ENCODE data around the gene COL15A1. TPM values are rescaled to one million over a fixed set of nuclear protein-coding genes. Genes with fewer than 3 reads are reported as not detected.
A peak's percentile ranks its signal among the peaks of the same experiment; 100 is the strongest.

Gene COL15A1
- total RNA-seq, 2 experiments from 2014 or later = not detected

GRCh38 chr9:99119976-99120655 lies 176.4 kb downstream of the COL15A1 start:
- POLR2A ChIA-PET = interaction anchor here (0.7 to 2.6 kb wide), 2 partner anchors 7 to 14 kb away, joined by 4 to 11 read pairs; partner anchors contain the start of gene TGFBR1
- H3K9me3 Mint-ChIP-seq (ENCODE audit: low read depth) = no peaks in the 10 kb centered on the region
- intact Hi-C loops (cut with DNase I, micrococcal nuclease) = loop anchor here (1.0 to 10.0 kb wide), 5 partner anchors 7 to 315 kb away; partner anchors contain the start of gene GALNT12 (in 1 of the 2)
- CTCF ChIA-PET = interaction anchor here (1.1 to 2.4 kb wide), 3 partner anchors 9 to 62 kb away, joined by 3 to 6 read pairs (median 4); no protein-coding TSS in a partner anchor
- no peaks in the 10 kb centered on the region for H3K27me3 Mint-ChIP-seq
- no peaks in the 10 kb centered on the region for H3K36me3 Mint-ChIP-seq (ENCODE audit: low read depth)
- DNase-seq (no peak), ATAC-seq (no peak)
- H3K4me3 Mint-ChIP-seq = no peak overlapping the region
- peak overlapping the region; percentile 56 for H3K27ac Mint-ChIP-seq
- H3K4me1 Mint-ChIP-seq = peaks cover 77% of the 10 kb centered on the region

Other genes with a start within 250 kb of the COL15A1 start
- not detected for gene GABBR2, start 235.0 kb upstream of the COL15A1 start, total RNA-seq
- gene ANKS6, start 147.4 kb upstream of the COL15A1 start, total RNA-seq = 10 to 100 TPM; 15.8 to 17.4 TPM
- gene GALNT12, start 136.2 kb upstream of the COL15A1 start, total RNA-seq = 10 to 100 TPM; 10.2 to 12.7 TPM
- gene TGFBR1, start 161.2 kb downstream of the COL15A1 start, total RNA-seq = 10 to 100 TPM; 18.6 to 19.3 TPM

Measured in activated CD4-positive, alpha-beta T cell treated with anti-CD3 and anti-CD28 coated beads for 36 hours (primary cell).